ENCODE data around the gene GABARAP. TPM values are rescaled to one million over a fixed set of nuclear protein-coding genes. Genes with fewer than 3 reads are reported as not detected.
A peak's percentile ranks its signal among the peaks of the same experiment; 100 is the strongest.

The GABARAP gene
- total RNA-seq, 1 experiment from 2014 or later = 228 TPM

DNA sequence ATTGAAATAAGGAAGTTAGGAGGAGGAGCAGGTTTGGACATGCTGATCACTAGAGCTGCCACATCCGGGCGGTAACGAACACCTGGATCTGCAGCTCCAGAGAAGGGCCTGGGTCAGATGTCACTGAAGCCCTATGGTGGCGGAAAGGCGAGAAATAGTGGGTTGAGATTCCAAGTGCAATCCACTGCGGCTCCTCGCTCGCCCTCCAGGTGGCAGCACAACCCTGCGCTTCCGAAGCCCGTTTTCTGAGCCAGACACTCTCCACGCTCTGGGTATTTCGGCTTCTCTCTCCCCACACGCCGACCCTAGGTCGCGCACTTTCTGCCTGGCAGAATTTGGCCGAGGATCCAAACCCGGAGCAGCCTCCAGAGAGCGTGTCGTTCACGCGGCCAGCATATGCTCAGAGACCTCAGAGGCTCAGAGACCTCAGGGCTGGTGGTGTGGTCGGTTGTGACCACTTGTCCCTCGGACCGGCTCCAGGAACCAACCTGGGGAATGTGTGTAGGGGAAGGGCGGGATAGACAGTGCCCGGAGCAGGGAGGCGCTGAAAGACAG, 38.3 kb upstream of the GABARAP start (continued):
- peak; percentile 97 for TF ChIP-seq PRDM15 (CRISPR knock-in tag; IDR thresholded peaks at IDR 0.05)
- TF ChIP-seq CBFB (CRISPR knock-in tag; IDR thresholded peaks at IDR 0.05; ENCODE audit: low read depth) = no peak
- no peak for TF ChIP-seq TEAD4 (CRISPR knock-in tag; IDR thresholded peaks at IDR 0.05)
- peak; percentile 46; the same call in 1 of the 2 replicates for TF ChIP-seq FOXP1 (CRISPR knock-in tag; IDR thresholded peaks at IDR 0.05; ENCODE audit: borderline replicate concordance)
- no peak for TF ChIP-seq ZNF532 (CRISPR knock-in tag; IDR thresholded peaks at IDR 0.05; ENCODE audit: borderline replicate concordance)
- TF ChIP-seq ZSCAN18 (CRISPR knock-in tag; IDR thresholded peaks at IDR 0.05) = no peak
- TF ChIP-seq GTF2I (CRISPR knock-in tag; conservative IDR thresholded peaks at IDR 0.05) = no peak
- TF ChIP-seq ZNF671 (CRISPR knock-in tag; IDR thresholded peaks at IDR 0.05) = no peak
- peak; percentile 87 for TF ChIP-seq MAX (CRISPR knock-in tag; IDR thresholded peaks at IDR 0.05)
- no peak for TF ChIP-seq CREM (CRISPR knock-in tag; IDR thresholded peaks at IDR 0.05)
- TF ChIP-seq, protein P1, sequence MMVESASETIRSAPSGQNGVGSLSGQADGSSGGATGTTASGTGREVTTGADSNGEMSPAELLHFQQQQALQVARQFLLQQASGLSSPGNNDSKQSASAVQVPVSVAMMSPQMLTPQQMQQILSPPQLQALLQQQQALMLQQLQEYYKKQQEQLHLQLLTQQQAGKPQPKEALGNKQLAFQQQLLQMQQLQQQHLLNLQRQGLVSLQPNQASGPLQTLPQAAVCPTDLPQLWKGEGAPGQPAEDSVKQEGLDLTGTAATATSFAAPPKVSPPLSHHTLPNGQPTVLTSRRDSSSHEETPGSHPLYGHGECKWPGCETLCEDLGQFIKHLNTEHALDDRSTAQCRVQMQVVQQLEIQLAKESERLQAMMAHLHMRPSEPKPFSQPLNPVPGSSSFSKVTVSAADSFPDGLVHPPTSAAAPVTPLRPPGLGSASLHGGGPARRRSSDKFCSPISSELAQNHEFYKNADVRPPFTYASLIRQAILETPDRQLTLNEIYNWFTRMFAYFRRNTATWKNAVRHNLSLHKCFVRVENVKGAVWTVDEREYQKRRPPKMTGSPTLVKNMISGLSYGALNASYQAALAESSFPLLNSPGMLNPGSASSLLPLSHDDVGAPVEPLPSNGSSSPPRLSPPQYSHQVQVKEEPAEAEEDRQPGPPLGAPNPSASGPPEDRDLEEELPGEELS (CRISPR knock-in tag; IDR thresholded peaks at IDR 0.05) = no peak
- TF ChIP-seq, protein P2, sequence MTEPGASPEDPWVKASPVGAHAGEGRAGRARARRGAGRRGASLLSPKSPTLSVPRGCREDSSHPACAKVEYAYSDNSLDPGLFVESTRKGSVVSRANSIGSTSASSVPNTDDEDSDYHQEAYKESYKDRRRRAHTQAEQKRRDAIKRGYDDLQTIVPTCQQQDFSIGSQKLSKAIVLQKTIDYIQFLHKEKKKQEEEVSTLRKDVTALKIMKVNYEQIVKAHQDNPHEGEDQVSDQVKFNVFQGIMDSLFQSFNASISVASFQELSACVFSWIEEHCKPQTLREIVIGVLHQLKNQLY (CRISPR knock-in tag; IDR thresholded peaks at IDR 0.05) = no peak
- TF ChIP-seq NFATC4 (CRISPR knock-in tag; IDR thresholded peaks at IDR 0.05) = no peak
- no peak for TF ChIP-seq ZNF281 (CRISPR knock-in tag; IDR thresholded peaks at IDR 0.05)
- no peak for TF ChIP-seq FOXJ3 (CRISPR knock-in tag; IDR thresholded peaks at IDR 0.05; ENCODE audit: borderline replicate concordance)
- TF ChIP-seq ZNF219 (CRISPR knock-in tag; IDR thresholded peaks at IDR 0.05; ENCODE audit: borderline replicate concordance) = no peak
- TF ChIP-seq SMAD3 (CRISPR knock-in tag; IDR thresholded peaks at IDR 0.05; ENCODE audit: borderline replicate concordance) = no peak
- TF ChIP-seq, protein P3, sequence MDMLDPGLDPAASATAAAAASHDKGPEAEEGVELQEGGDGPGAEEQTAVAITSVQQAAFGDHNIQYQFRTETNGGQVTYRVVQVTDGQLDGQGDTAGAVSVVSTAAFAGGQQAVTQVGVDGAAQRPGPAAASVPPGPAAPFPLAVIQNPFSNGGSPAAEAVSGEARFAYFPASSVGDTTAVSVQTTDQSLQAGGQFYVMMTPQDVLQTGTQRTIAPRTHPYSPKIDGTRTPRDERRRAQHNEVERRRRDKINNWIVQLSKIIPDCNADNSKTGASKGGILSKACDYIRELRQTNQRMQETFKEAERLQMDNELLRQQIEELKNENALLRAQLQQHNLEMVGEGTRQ (CRISPR knock-in tag; IDR thresholded peaks at IDR 0.05) = peak; percentile 55; the same call in 1 of the 2 replicates

Measured in WTC11 (cell line).